IMR-90 (cell line): ENCODE measurements around the gene DVL1. TPM values are rescaled to one million over a fixed set of nuclear protein-coding genes. Genes with fewer than 3 reads are reported as not detected.

Experiments used
- ATAC-seq: fragments of 200-7000 bp; cut with Tn5 transposase; 2 replicates; pipeline ENCODE4 v1.9.1; 2020; ENCODE audit warnings: low read depth, mild to moderate bottlenecking, moderate library complexity
- BruUV-seq: library from RNA; stranded (reverse); fragments of 400-500 nt; replicated peaks from 2 replicates; lab custom pipeline; 2021; lab: Mats Ljungman, UMichigan
- CTCF ChIA-PET: fragments of 300-600 bp; formaldehyde crosslinking; extraction: SDS; loops from one replicate; lab custom pipeline; 2021; ENCODE audit warnings: antibody characterized with exemption; lab: Yijun Ruan, JAX
- POLR2A ChIA-PET: fragments of 300-600 bp; sonication (Branson Sonifier 250); formaldehyde crosslinking; loops from one replicate; lab custom pipeline; 2022; ENCODE audit warnings: antibody characterized with exemption; ENCODE audit not compliant: unreplicated experiment; lab: Charles Lee
- DNase-seq: peaks from one replicate; pipeline ENCODE4 v3.0.0; 2013
- H2AFZ ChIP-seq: replicated peaks from 2 replicates; pipeline ENCODE3; 2013; ENCODE audit warnings: low read length, mild to moderate bottlenecking; ENCODE audit not compliant: poor library complexity
- H2AK5ac ChIP-seq: 2 replicates; pipeline ENCODE4 v1.6.1; 2013; ENCODE audit warnings: low read depth, low read length, inconsistent platforms
- H2AK9ac ChIP-seq: replicated peaks from 2 replicates; pipeline ENCODE3; 2013; ENCODE audit warnings: mild to moderate bottlenecking, low read depth, low read length, moderate library complexity; ENCODE audit not compliant: poor library complexity
- H2BK120ac ChIP-seq: 2 replicates; pipeline ENCODE4 v1.6.1; 2013; ENCODE audit warnings: low read depth, low read length, inconsistent platforms
- H2BK15ac ChIP-seq: 3 replicates; pipeline ENCODE4 v1.6.1; 2013; ENCODE audit warnings: low read depth, low read length, inconsistent platforms
- H2BK20ac ChIP-seq: 2 replicates; pipeline ENCODE4 v1.6.1; 2013; ENCODE audit warnings: low read depth, mild to moderate bottlenecking, inconsistent platforms, low read length, moderate library complexity
- H2BK5ac ChIP-seq: 2 replicates; pipeline ENCODE4 v1.6.1; 2013; ENCODE audit warnings: mild to moderate bottlenecking, low read depth, low read length, inconsistent platforms; ENCODE audit not compliant: poor library complexity, severe bottlenecking
- H3K14ac ChIP-seq: replicated peaks from 2 replicates; pipeline ENCODE4 v1.6.1; 2013; ENCODE audit warnings: low read depth, low read length, inconsistent platforms
- H3K18ac ChIP-seq: 2 replicates; pipeline ENCODE4 v1.6.1; 2013; ENCODE audit warnings: low read depth, low read length, control low read depth
- H3K23ac ChIP-seq: 2 replicates; pipeline ENCODE4 v1.6.1; 2013; ENCODE audit warnings: low read depth, low read length, inconsistent platforms
- H3K27ac ChIP-seq: 2 replicates; pipeline ENCODE4 v1.5.1; 2013; ENCODE audit warnings: mild to moderate bottlenecking, control low read depth, low read length; ENCODE audit not compliant: insufficient read depth
- H3K27me3 ChIP-seq: 2 replicates; pipeline ENCODE4 v1.6.1; 2013; ENCODE audit warnings: low read length; ENCODE audit not compliant: control insufficient read depth, insufficient read depth
- H3K36me3 ChIP-seq: 2 replicates; pipeline ENCODE4 v1.6.1; 2013; ENCODE audit warnings: low read length, mixed read lengths; ENCODE audit not compliant: control insufficient read depth, insufficient read depth
- H3K4ac ChIP-seq: 2 replicates; pipeline ENCODE4 v1.6.1; 2013; ENCODE audit warnings: low read depth, low read length, inconsistent platforms
- H3K4me1 ChIP-seq: 2 replicates; pipeline ENCODE4 v1.6.1; 2013; ENCODE audit warnings: low read length, mixed read lengths; ENCODE audit not compliant: control insufficient read depth, insufficient read depth
- H3K4me2 ChIP-seq: 2 replicates; pipeline ENCODE4 v1.6.1; 2013; ENCODE audit warnings: low read depth, mild to moderate bottlenecking, control low read depth, low read length, moderate library complexity
- H3K4me3 ChIP-seq: 2 replicates; pipeline ENCODE4 v1.5.1; 2013; ENCODE audit warnings: low read depth, mild to moderate bottlenecking, control low read depth, low read length, moderate library complexity; ENCODE audit not compliant: insufficient read depth
- H3K56ac ChIP-seq: 2 replicates; pipeline ENCODE4 v1.6.1; 2013; ENCODE audit warnings: low read length, inconsistent platforms; ENCODE audit not compliant: insufficient read depth; ENCODE audit errors: extremely low read depth
- H3K79me1 ChIP-seq, 2 experiments: 2 replicates each; pipeline ENCODE4 v1.6.1; 2013; ENCODE audit warnings: low read length in 2 of 2, inconsistent platforms in 1 of 2, low read depth in 1 of 2
- H3K9ac ChIP-seq: 2 replicates; pipeline ENCODE4 v1.6.1; 2013; ENCODE audit warnings: low read depth, low read length, control low read depth
- H3K9me1 ChIP-seq: 2 replicates; pipeline ENCODE4 v1.6.1; 2013; ENCODE audit warnings: low read length, inconsistent platforms; ENCODE audit not compliant: insufficient read depth
- H3K9me3 ChIP-seq: 2 replicates; pipeline ENCODE4 v1.6.1; 2013; ENCODE audit warnings: low read length; ENCODE audit not compliant: control insufficient read depth, insufficient read depth
- H4K20me1 ChIP-seq: 2 replicates; pipeline ENCODE4 v1.6.1; 2013; ENCODE audit warnings: low read length, inconsistent platforms; ENCODE audit not compliant: insufficient read depth
- H4K5ac ChIP-seq: 2 replicates; pipeline ENCODE4 v1.6.1; 2013; ENCODE audit warnings: mild to moderate bottlenecking, low read depth, low read length, control low read depth
- H4K8ac ChIP-seq, 2 experiments: 2 replicates each; pipeline ENCODE4 v1.6.1; 2013; ENCODE audit warnings: low read depth in 2 of 2, low read length in 2 of 2, control low read depth in 1 of 2, inconsistent platforms in 1 of 2
- H4K91ac ChIP-seq: 2 replicates; pipeline ENCODE4 v1.6.1; 2013; ENCODE audit warnings: low read depth, low read length, inconsistent platforms; ENCODE audit not compliant: insufficient read depth
- CEBPB ChIP-seq: IDR thresholded peaks from 2 replicates; pipeline ENCODE4 v1.6.1; 2012; ENCODE audit warnings: low read depth, low read length, improper control_type of control experiment
- CHD1 ChIP-seq: IDR thresholded peaks from 2 replicates; pipeline ENCODE4 v1.6.1; 2012; ENCODE audit warnings: low read depth, low read length, improper control_type of control experiment
- FOS ChIP-seq: fragments of 150-350 bp; IDR thresholded peaks from 2 replicates; pipeline ENCODE4 v1.6.1; 2016; ENCODE audit warnings: low read depth, low read length
- MAZ ChIP-seq: IDR thresholded peaks from 2 replicates; pipeline ENCODE4 v1.6.1; 2012; ENCODE audit warnings: low read depth, mild to moderate bottlenecking, low read length, improper control_type of control experiment, moderate library complexity, borderline replicate concordance
- MXI1 ChIP-seq: IDR thresholded peaks from 2 replicates; pipeline ENCODE4 v1.6.1; 2012; ENCODE audit warnings: low read depth, mild to moderate bottlenecking, low read length, moderate library complexity, borderline replicate concordance
- POLR2A ChIP-seq: IDR thresholded peaks from 2 replicates; pipeline ENCODE4 v1.6.1; 2012; ENCODE audit warnings: mild to moderate bottlenecking, low read depth, low read length
- RAD21 ChIP-seq: IDR thresholded peaks from 2 replicates; pipeline ENCODE4 v1.6.1; 2012; ENCODE audit warnings: low read length, improper control_type of control experiment
- RCOR1 ChIP-seq: IDR thresholded peaks from 2 replicates; pipeline ENCODE4 v1.6.1; 2012; ENCODE audit warnings: mild to moderate bottlenecking, low read length, improper control_type of control experiment; ENCODE audit not compliant: insufficient replicate concordance
- RFX5 ChIP-seq: IDR thresholded peaks from 2 replicates; pipeline ENCODE4 v1.8.0; 2012; ENCODE audit warnings: low read depth, mild to moderate bottlenecking, low read length, moderate library complexity
- WGBS, 2 experiments: methylation state at CpG; one replicate each; pipeline versions ENCODE4 v1.1.5 to v1.1.7; 2013; ENCODE audit warnings: missing lambda C conversion rate in 2 of 2; ENCODE audit not compliant: insufficient read length in 1 of 2; ENCODE audit errors: extremely low coverage in 2 of 2; 5-methylcytosine and 5-hydroxymethylcytosine counted together
- dilution Hi-C: fragments of 300-500 bp; cut with HindIII; formaldehyde crosslinking; loops from one replicate; pipeline ENCODE4 v1.14.3; 2018; ENCODE audit warnings: low sequenced_read_pairs; ENCODE audit not compliant: unreplicated experiment
- in situ Hi-C: fragments of 300-500 bp; cut with MboI; formaldehyde crosslinking; loops from 3 replicates; pipeline ENCODE4 v1.14.3; 2019; ENCODE audit warnings: low sequenced_read_pairs, inconsistent platforms, mixed read lengths
- intact Hi-C: fragments of 100-400 bp; cut with micrococcal nuclease; formaldehyde crosslinking; loops from 2 replicates; pipeline ENCODE4 v1.10.0; 2022
- polyA plus RNA-seq, 3 experiments: library from polyadenylated mRNA; depleted of rRNA; stranded (reverse); fragments of >200 nt; gene quantifications; 2 replicates each; pipeline ENCODE4 v1.2.3, GENCODE V29; 2012; ENCODE audit warnings: low replicate concordance in 1 of 3
- total RNA-seq: library from RNA; depleted of rRNA; stranded (reverse); fragments of >200 nt; gene quantifications from 2 replicates; pipeline ENCODE4 v1.2.3, GENCODE V29; 2012
- TF ChIP-seq, protein P1 (sequence below): fragments of 150-350 bp; IDR thresholded peaks from 2 replicates; pipeline ENCODE4 v1.6.1; 2017; ENCODE audit warnings: mild to moderate bottlenecking, antibody characterized with exemption, low read length, low read depth
- TF ChIP-seq, protein P2 (sequence below): conservative IDR thresholded peaks from 2 replicates; pipeline ENCODE4 v1.5.1; 2012; ENCODE audit warnings: mild to moderate bottlenecking, low read depth, low read length, improper control_type of control experiment
- TF ChIP-seq, protein P3 (sequence below): fragments of 150-350 bp; IDR thresholded peaks from 2 replicates; pipeline ENCODE4 v1.6.1; 2016; ENCODE audit warnings: low read depth, mild to moderate bottlenecking, low read length, moderate library complexity, borderline replicate concordance

Gene DVL1
- total and polyA plus RNA-seq, 2 of the 4 experiments (the other 2 are of a cell fraction), result 27.2 to 35.9 TPM

DNA sequence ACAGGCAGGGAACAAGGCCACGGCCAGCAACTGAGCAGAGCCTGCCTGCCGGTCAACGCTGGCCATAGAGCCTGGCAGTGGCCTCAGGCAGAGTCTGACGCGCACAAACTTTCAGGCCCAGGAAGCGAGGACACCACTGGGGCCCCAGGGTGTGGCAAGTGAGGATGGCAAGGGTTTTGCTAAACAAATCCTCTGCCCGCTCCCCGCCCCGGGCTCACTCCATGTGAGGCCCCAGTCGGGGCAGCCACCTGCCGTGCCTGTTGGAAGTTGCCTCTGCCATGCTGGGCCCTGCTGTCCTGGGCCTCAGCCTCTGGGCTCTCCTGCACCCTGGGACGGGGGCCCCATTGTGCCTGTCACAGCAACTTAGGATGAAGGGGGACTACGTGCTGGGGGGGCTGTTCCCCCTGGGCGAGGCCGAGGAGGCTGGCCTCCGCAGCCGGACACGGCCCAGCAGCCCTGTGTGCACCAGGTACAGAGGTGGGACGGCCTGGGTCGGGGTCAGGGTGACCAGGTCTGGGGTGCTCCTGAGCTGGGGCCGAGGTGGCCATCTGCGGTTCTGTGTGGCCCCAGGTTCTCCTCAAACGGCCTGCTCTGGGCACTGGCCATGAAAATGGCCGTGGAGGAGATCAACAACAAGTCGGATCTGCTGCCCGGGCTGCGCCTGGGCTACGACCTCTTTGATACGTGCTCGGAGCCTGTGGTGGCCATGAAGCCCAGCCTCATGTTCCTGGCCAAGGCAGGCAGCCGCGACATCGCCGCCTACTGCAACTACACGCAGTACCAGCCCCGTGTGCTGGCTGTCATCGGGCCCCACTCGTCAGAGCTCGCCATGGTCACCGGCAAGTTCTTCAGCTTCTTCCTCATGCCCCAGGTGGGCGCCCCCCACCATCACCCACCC, 17.9 kb downstream of the DVL1 start, which contains the start of gene TAS1R3:
Gene TAS1R3, plus strand, starts transcription at position 213 of the 898 bp plus-strand sequence. Its CDS starts 66 bp downstream, at position 279.
- no peak within 1 kb of the TSS for H2AK5ac ChIP-seq
- intact Hi-C loops, result no loop called here
- H3K4me1 ChIP-seq, result no peaks in the 10 kb centered on the region
- ATAC-seq (no peak), DNase-seq (no peak)
- H4K5ac ChIP-seq, result no peak within 1 kb of the TSS
- CTCF ChIA-PET, result no interaction called here
- H3K27ac ChIP-seq, result no peak within 1 kb of the TSS
- WGBS, 2 experiments, result 83% methylated on average over 14 of the region's 41 CpGs; no CpG with 5 or more reads in 1 of the 2 experiments
- H3K9me3 ChIP-seq, result no peaks in the 10 kb centered on the region
- no peak within 1 kb of the TSS for H3K9ac ChIP-seq
- no peak within 1 kb of the TSS for H2BK20ac ChIP-seq
- peak within 1 kb of the TSS; percentile 32 for H2AFZ ChIP-seq
- no peak within 1 kb of the TSS for H2BK5ac ChIP-seq
- no peak within 1 kb of the TSS for H3K14ac ChIP-seq
- H3K56ac ChIP-seq, result no peak within 1 kb of the TSS
- in situ Hi-C loops, result no loop called here
- H3K23ac ChIP-seq, result no peak within 1 kb of the TSS
- dilution Hi-C loops, result no loop called here
- no peak within 1 kb of the TSS for H4K8ac ChIP-seq
- BruUV-seq, result no TSS peak
- no peak within 1 kb of the TSS for H3K4me2 ChIP-seq
- H3K4me3 ChIP-seq, result no peak within 1 kb of the TSS
- H2AK9ac ChIP-seq, result no peak within 1 kb of the TSS
- no peak within 1 kb of the TSS for H3K18ac ChIP-seq
- no peak within 1 kb of the TSS for H2BK120ac ChIP-seq
- H3K27me3 ChIP-seq, result no peaks in the 10 kb centered on the region
- TF ChIP-seq CEBPB, result no peak
- no peak for TF ChIP-seq RCOR1
- TF ChIP-seq, protein P1, sequence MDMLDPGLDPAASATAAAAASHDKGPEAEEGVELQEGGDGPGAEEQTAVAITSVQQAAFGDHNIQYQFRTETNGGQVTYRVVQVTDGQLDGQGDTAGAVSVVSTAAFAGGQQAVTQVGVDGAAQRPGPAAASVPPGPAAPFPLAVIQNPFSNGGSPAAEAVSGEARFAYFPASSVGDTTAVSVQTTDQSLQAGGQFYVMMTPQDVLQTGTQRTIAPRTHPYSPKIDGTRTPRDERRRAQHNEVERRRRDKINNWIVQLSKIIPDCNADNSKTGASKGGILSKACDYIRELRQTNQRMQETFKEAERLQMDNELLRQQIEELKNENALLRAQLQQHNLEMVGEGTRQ, result no peak
- TF ChIP-seq, protein P2, sequence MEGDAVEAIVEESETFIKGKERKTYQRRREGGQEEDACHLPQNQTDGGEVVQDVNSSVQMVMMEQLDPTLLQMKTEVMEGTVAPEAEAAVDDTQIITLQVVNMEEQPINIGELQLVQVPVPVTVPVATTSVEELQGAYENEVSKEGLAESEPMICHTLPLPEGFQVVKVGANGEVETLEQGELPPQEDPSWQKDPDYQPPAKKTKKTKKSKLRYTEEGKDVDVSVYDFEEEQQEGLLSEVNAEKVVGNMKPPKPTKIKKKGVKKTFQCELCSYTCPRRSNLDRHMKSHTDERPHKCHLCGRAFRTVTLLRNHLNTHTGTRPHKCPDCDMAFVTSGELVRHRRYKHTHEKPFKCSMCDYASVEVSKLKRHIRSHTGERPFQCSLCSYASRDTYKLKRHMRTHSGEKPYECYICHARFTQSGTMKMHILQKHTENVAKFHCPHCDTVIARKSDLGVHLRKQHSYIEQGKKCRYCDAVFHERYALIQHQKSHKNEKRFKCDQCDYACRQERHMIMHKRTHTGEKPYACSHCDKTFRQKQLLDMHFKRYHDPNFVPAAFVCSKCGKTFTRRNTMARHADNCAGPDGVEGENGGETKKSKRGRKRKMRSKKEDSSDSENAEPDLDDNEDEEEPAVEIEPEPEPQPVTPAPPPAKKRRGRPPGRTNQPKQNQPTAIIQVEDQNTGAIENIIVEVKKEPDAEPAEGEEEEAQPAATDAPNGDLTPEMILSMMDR, result no peak
- no peak for TF ChIP-seq POLR2A
- TF ChIP-seq CHD1, result no peak
- TF ChIP-seq FOS, result no peak
- no peak for TF ChIP-seq MXI1
- TF ChIP-seq MAZ, result no peak
- TF ChIP-seq RAD21, result no peak
- TF ChIP-seq RFX5, result no peak
- TF ChIP-seq, protein P3, sequence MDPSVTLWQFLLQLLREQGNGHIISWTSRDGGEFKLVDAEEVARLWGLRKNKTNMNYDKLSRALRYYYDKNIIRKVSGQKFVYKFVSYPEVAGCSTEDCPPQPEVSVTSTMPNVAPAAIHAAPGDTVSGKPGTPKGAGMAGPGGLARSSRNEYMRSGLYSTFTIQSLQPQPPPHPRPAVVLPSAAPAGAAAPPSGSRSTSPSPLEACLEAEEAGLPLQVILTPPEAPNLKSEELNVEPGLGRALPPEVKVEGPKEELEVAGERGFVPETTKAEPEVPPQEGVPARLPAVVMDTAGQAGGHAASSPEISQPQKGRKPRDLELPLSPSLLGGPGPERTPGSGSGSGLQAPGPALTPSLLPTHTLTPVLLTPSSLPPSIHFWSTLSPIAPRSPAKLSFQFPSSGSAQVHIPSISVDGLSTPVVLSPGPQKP, result no peak
- H3K79me1 ChIP-seq, result peaks cover 7 to 16% of the 10 kb centered on the region in 2 experiments; a peak in 2 of 4 replicates
- H4K20me1 ChIP-seq, result peaks cover 19% of the 10 kb centered on the region
- H2BK15ac ChIP-seq, result no peak within 1 kb of the TSS
- no peak within 1 kb of the TSS for H3K4ac ChIP-seq
- peaks cover 9% of the 10 kb centered on the region for H3K9me1 ChIP-seq
- POLR2A ChIA-PET, result no interaction called here
- H4K91ac ChIP-seq, result no peak within 1 kb of the TSS
- peaks cover 10% of the 10 kb centered on the region for H3K36me3 ChIP-seq
